Activated CD4-positive, CD25-positive, alpha-beta regulatory T cell treated with anti-CD3 and anti-CD28 coated beads, Interleukin-2, amount 50 U/mL, for 16 hours (primary cell): ENCODE data around the gene LRRN4.

Experiments used
- DNase-seq: peaks from one replicate; pipeline ENCODE4 v3.0.0-alpha.2; 2020; ENCODE audit warnings: low read depth, low spot score

Gene LRRN4

GRCh38 chr20:6053776-6054688, at the start of gene LRRN4:
Gene LRRN4, minus strand, starts transcription at chr20:6054060. Its CDS starts 1,261 bp downstream, at chr20:6052799.
- DNase-seq: no peak

GRCh38 chr20:6103301-6103700, 49.4 kb upstream of the LRRN4 start:
- DNase-seq: no peak

- DNase-seq: no peak
Observed at GRCh38 chr20:6101346-6101745, 47.5 kb upstream of the LRRN4 start.

- DNase-seq: no peak
Observed at GRCh38 chr20:6100246-6100645, 46.4 kb upstream of the LRRN4 start.

GRCh38 chr20:6099819-6100218, 46.0 kb upstream of the LRRN4 start:
- no peak for DNase-seq

- DNase-seq: no peak
Observed at GRCh38 chr20:6095409-6095808, 41.5 kb upstream of the LRRN4 start.

GRCh38 chr20:6094565-6094964, 40.7 kb upstream of the LRRN4 start:
- no peak for DNase-seq

GRCh38 chr20:6094063-6094462, 40.2 kb upstream of the LRRN4 start:
- DNase-seq: no peak

GRCh38 chr20:6091661-6092060, 37.8 kb upstream of the LRRN4 start:
- no peak for DNase-seq

GRCh38 chr20:6086868-6087267, 33.0 kb upstream of the LRRN4 start:
- no peak for DNase-seq

- no peak for DNase-seq
Observed at GRCh38 chr20:6083926-6084325, 30.1 kb upstream of the LRRN4 start.

GRCh38 chr20:6081236-6081635, 27.4 kb upstream of the LRRN4 start:
- DNase-seq: no peak

- no peak for DNase-seq
Observed at GRCh38 chr20:6079016-6079415, 25.2 kb upstream of the LRRN4 start.

GRCh38 chr20:6075428-6076219, 21.8 kb upstream of the LRRN4 start:
- DNase-seq: no peak

- DNase-seq: no peak
Observed at GRCh38 chr20:6074784-6075183, 20.9 kb upstream of the LRRN4 start.

GRCh38 chr20:6074145-6074561, 20.3 kb upstream of the LRRN4 start:
- no peak for DNase-seq

GRCh38 chr20:6070829-6071695, 17.2 kb upstream of the LRRN4 start:
- DNase-seq: no peak

GRCh38 chr20:6069669-6070068, 15.8 kb upstream of the LRRN4 start:
- no peak for DNase-seq

GRCh38 chr20:6067763-6068318, 14.0 kb upstream of the LRRN4 start:
- no peak for DNase-seq

GRCh38 chr20:6066582-6066981, 12.7 kb upstream of the LRRN4 start:
- no peak for DNase-seq

- no peak for DNase-seq
Observed at GRCh38 chr20:6061544-6061943, 7.7 kb upstream of the LRRN4 start.
